ENCODE measurements around the gene COL16A1.

- no peak for TF ChIP-seq CTCF (IDR thresholded peaks at IDR 0.05)
- no peak for TF ChIP-seq POLR2AphosphoS5 (IDR thresholded peaks at IDR 0.05)
- no peak for TF ChIP-seq POLR2A (IDR thresholded peaks at IDR 0.05)
- TF ChIP-seq EP300 (IDR thresholded peaks at IDR 0.05) = no peak
Measured at GRCh38 chr1:31655756-31656155, 48.1 kb downstream of the COL16A1 start.
